Measurements from ENCODE around the gene USP34.

DNA sequence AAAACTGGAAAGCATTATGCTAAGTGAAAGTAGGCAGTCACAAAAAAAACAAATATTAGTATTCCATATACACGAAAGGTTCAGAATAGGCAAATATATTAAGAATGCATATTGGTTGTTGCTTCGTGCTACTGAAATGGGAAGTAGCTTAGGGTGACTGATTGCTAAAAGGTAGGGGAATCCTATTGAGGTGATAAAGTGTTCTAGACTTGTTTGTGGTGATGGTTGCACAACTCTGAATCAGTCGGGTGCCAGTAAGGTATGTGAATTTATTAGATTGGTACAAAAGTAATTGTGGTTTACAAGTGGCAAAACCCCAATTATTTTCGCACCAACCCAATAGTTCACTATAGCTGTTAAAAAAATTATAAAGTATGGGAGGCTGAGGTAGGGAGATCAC, 20.7 kb downstream of the USP34 start:
- no peak for TF ChIP-seq SIN3A (IDR thresholded peaks at IDR 0.05; ENCODE audit: low read depth)
- TF ChIP-seq POLR2A (IDR thresholded peaks at IDR 0.05; ENCODE audit: borderline replicate concordance, extremely low read depth, insufficient read depth, insufficient read length): no peak
- TF ChIP-seq, protein P1, sequence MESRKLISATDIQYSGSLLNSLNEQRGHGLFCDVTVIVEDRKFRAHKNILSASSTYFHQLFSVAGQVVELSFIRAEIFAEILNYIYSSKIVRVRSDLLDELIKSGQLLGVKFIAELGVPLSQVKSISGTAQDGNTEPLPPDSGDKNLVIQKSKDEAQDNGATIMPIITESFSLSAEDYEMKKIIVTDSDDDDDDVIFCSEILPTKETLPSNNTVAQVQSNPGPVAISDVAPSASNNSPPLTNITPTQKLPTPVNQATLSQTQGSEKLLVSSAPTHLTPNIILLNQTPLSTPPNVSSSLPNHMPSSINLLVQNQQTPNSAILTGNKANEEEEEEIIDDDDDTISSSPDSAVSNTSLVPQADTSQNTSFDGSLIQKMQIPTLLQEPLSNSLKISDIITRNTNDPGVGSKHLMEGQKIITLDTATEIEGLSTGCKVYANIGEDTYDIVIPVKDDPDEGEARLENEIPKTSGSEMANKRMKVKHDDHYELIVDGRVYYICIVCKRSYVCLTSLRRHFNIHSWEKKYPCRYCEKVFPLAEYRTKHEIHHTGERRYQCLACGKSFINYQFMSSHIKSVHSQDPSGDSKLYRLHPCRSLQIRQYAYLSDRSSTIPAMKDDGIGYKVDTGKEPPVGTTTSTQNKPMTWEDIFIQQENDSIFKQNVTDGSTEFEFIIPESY (IDR thresholded peaks at IDR 0.05; ENCODE audit: extremely low read depth, insufficient replicate concordance, low read length): no peak
- TF ChIP-seq, protein P2, sequence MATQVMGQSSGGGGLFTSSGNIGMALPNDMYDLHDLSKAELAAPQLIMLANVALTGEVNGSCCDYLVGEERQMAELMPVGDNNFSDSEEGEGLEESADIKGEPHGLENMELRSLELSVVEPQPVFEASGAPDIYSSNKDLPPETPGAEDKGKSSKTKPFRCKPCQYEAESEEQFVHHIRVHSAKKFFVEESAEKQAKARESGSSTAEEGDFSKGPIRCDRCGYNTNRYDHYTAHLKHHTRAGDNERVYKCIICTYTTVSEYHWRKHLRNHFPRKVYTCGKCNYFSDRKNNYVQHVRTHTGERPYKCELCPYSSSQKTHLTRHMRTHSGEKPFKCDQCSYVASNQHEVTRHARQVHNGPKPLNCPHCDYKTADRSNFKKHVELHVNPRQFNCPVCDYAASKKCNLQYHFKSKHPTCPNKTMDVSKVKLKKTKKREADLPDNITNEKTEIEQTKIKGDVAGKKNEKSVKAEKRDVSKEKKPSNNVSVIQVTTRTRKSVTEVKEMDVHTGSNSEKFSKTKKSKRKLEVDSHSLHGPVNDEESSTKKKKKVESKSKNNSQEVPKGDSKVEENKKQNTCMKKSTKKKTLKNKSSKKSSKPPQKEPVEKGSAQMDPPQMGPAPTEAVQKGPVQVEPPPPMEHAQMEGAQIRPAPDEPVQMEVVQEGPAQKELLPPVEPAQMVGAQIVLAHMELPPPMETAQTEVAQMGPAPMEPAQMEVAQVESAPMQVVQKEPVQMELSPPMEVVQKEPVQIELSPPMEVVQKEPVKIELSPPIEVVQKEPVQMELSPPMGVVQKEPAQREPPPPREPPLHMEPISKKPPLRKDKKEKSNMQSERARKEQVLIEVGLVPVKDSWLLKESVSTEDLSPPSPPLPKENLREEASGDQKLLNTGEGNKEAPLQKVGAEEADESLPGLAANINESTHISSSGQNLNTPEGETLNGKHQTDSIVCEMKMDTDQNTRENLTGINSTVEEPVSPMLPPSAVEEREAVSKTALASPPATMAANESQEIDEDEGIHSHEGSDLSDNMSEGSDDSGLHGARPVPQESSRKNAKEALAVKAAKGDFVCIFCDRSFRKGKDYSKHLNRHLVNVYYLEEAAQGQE (IDR thresholded peaks at IDR 0.05; ENCODE audit: low read depth): no peak

Data from HCT116 (cell line).